Hematopoietic multipotent progenitor cell treated with erythropoietin and hydrocortisone succinate and interleukin-3 and kit ligand, for 15 days (in vitro differentiated cells): Measurements from ENCODE around the gene DGKB.
"Not testable (repeated sequence)": the region's sequence is repeated elsewhere in the genome, so short reads cannot be mapped to it uniquely, and the experiment has no call there.

ENCODE experiments used
- DNase-seq: peaks from one replicate; pipeline ENCODE4 v3.0.0-alpha.2; 2015; ENCODE audit warnings: low spot score

DGKB gene

DNA sequence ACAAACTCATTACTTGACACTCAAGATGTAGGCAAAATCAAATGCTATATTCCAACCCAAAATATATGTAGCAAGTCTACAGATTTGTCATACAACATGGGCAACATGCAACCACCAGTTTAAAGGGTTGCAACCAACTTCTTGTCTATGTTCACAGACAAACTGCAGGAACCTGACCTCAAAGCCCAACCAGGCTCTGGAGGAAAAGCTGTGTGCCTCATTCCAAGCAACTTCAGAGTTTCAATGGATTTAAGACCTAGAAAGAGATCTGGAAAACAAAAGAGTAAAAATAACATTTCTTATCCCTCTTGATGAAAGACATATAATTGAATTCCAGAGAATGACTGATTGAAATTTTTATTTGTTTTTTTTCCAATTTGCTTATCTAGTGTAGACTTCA, 612.6 kb downstream of the DGKB start:
- no peak for DNase-seq

DNA sequence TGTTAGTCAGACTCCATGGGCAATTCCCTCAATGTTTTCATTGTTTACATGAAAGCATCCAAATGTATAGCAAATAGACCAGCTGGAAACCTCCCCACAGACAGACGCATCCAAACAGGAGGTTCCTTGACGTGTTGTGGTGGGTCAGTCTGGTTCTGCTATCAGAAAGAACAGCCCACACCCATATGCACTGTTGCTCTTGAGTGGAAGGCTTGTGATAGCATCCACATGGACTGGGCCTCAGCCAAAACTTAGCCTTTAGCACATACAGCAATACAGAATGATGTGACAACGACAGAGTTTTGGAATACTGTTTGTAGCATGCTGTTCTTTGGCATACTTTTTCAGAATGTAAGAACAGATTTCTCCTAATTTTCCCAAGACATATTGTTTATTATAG, 613.9 kb downstream of the DGKB start:
- no peak for DNase-seq

DNA sequence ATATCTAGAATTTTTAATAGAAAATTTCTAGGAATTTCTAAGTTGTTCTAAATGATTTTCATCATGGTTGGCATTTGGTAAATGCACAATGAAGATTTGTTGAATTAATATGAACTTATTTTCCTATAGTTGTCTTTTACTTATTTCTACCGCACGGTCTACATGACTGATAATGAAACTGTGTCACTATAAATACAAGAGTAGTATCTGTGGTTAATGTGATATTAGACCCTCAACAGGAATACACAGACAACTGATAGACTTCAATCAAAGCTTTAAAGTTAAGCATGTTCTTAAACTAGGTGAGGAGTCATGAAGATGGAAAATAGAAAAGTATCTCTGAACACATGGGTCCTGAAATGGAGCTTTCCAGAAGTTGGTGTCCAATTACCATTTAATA, 615.2 kb downstream of the DGKB start:
- DNase-seq: no peak

DNA sequence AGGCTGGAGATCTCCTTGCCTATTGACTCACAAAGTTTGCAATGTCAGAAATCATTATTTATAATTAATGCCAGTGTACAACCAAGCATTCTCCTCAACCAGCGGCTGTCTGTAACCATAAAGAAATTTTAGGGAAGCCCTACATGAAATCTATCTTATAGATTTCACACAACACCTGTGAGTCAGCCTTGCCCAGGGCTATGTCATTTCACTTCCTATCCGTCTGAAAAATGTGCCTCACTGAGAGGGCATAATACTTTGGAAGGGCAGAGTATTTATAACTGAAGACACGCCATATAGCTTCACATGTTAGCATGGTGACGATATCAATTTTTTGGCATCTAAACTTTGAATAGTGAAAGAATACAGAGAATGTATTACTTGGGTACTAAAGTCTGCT, 616.5 kb downstream of the DGKB start:
- no peak for DNase-seq

DNA sequence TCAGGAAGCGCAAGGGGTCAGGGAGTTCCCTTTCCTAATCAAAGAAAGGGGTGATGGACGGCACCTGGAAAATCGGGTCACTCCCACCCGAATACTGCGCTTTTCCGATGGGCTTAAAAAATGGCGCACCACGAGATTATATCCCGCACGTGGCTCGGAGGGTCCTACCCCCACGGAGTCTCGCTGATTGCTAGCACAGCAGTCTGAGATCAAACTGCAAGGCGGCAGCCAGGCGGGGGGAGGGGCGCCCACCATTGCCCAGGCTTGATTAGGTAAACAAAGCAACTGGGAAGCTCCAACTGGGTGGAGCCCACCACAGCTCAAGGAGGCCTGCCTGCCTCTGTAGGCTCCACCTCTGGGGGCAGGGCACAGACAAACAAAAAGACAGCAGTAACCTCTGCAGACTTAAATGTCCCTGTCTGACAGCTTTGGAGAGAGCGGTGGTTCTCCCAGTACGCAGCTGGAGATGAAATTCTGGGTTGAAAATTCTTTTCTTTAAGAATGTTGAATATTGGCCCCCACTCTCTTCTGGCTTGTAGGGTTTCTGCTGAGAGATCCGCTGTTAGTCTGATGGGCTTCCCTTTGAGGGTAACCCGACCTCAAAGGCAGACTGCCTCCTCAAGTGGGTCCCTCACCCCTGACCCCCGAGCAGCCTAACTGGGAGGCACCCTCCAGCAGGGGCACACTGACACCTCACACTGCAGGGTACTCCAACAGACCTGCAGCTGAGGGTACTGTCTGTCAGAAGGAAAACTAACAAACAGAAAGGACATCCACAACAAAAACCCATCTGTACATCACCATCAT, 623.3 kb downstream of the DGKB start:
- not testable (repeated sequence) for DNase-seq

DNA sequence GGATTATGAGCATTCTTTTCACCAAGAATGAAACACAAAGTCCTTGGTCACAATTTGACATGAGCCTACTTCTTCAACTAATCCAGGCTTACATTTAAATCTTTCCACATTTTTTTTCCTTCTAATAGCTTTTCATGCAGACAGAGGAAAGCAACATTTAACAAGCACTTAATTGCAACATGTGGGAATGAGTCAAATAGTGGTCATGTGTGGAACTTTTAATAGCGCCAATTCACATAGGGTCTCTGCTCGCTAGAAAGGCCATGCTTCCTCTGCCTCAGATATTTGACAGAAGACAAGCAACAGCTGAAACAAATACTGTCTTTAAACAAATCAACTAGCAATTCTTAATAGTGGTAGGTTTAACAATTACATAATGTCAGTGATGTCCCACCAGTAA, 627.2 kb downstream of the DGKB start:
- no peak for DNase-seq

DNA sequence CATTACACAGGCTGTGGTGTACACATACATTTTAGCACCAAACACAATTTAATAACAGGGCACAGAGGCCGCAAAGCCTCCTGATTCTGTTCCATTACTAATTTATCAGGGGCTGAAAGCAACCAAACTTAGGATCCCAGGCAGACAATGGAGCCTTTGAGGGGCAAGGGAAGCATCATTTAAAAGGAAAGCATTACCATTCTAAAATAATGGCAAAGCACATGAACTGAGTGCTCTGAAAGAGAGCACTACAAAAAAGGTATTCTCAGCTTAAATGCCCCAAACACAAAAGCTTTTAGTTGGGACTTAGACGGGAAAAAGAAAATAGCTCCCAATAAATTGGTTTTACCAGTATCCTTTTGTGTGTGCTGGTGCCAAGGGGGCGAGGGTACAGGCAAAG, 631.1 kb downstream of the DGKB start:
- DNase-seq: no peak

DNA sequence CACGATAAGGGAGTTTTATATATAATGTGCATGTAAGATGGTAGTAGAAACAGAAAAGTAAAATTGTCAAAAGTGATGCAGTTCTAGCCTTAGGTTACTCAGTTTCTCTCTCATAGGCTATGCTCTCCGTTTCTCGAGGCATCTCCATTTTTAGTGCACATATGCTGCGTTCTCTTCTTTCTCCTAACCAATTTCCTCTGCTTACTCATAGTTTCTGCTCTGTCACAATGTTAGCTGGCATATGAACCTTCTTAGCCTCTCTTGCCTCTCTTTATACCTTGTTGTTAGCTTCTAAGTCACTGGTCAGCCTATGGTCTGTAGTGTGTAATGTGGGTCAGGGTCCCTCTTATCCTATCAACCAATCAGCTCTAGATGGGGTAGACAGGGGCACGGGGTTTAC, 632.5 kb downstream of the DGKB start:
- no peak for DNase-seq

DNA sequence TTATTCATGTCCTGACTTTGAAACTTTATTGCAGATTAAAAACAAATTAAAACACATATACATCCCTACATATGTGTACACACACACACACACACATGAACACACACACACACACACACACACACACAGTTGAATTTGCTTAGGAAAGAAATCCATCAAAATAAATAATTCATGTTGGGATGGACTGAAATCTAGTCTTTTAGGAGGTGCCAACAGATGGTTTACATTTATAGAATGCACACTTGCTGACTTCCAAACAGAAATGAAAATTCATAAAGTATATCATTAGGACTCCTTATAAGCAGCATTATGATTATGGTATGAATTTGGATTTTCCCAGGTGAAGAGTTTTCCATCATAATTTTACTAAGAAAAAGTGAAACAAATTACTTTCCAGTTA, 642.5 kb downstream of the DGKB start:
- DNase-seq: no peak

DNA sequence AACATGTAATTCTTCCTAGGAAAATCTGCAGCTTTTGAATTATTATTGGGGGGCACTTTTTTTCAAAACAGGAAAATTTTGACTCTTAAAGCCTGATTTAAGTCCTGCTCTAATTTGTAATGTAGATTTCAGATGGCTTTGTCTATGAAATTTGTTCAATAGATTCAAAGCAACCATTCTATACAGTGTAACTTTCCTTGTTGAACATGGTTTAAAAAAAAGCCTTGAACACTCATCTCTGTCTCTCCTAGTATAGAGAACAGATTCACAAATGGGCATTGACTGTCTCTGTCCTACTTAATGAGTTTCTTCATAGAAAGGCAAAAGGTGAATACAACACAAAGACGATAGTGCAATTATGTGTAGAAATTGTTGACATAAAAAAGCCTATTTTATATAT, 643.7 kb downstream of the DGKB start:
- no peak for DNase-seq

DNA sequence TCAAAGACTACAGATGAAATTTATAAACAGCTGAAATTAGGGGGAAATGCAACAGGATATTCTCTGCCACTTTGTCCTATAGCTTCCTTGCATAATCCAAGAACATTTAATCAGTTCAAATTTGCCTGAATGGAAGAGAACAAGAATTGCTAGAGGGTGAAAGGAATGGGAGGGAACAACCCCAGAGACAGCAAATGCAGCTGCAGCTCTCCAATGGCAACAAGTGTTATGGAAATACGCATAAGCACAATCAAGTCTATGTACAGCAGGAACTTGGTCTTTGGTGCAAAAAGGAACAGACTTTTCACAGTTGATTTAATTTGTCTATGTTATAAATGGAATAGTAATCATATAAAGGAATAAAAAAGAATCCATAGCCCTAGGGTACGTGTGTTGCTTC, 644.1 kb downstream of the DGKB start:
- DNase-seq: no peak

DNA sequence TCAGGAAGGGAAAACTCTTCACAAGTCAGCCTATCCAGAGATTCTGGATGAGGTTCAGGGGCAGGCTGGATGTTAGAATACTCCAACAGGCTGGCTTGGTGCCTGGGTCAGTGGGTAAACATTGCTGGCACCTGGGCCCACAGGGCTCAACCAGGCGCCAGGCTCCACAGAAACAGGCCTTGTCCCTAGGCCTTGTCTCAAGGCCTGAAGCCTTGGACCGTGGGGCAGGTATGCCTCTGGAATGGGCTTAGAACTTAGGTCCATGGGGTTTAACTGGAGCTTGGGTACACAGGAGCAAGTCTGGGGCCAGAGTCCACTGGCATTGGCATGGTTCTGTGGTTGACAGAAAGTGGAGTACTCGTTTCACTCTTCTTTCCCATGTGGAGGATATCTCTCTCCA, 650.1 kb downstream of the DGKB start:
- DNase-seq: no peak

DNA sequence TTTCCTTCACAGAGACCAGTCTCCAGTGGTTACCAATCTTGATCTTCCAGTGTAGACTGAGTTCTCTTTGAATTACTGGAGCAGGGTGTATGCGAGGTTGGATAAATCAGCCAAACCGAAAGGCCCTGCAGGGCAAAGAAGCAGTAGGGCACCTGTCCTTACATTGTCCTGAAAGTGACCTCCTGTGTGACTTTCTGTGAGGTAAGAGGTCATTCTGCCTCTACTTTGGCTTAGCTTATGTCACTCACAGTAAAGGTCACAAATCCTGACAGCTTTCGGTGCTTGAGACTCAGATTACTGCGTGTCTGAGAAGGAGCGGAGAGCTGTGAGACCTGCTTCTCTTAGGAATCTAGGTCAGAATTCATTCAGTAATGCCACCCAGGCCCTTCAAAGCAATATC, 660.4 kb downstream of the DGKB start:
- DNase-seq: no peak

DNA sequence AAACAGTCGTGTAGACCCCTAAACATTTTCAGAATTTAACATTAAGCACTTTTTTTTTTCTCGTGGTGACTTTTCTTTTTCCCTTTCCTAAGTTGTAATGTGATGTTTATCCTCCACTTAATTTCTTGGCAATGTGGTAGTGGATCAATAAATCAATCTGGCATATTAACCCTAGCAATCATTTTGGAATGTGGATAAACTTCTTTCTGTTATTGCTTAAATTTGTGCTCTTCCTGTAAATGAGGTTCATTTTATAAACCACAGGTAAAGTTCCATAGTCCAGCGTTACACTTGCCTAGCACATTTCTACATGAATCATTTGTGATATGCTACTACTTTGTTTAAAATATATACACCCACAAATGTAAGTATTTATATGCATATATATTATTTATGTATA, 665.7 kb downstream of the DGKB start:
- no peak for DNase-seq

DNA sequence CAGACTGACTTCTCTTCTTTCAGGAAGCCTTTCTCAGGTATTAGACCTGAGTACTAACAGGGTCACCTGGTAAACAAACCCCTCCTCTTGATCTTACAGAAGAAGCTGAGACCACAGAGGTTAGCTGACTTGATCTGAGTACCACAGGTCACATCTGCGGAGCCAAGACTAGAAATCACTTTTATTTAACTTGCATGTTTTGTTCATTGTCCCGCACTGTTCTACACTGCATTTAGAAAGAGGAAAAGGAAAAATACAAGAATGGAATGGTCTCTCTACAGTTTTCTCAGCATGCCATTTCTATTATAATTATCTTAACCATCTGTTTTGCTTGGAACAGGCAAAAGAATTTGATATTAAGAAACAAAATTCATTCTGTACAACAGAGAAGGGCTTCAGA, 667.5 kb downstream of the DGKB start:
- no peak for DNase-seq

DNA sequence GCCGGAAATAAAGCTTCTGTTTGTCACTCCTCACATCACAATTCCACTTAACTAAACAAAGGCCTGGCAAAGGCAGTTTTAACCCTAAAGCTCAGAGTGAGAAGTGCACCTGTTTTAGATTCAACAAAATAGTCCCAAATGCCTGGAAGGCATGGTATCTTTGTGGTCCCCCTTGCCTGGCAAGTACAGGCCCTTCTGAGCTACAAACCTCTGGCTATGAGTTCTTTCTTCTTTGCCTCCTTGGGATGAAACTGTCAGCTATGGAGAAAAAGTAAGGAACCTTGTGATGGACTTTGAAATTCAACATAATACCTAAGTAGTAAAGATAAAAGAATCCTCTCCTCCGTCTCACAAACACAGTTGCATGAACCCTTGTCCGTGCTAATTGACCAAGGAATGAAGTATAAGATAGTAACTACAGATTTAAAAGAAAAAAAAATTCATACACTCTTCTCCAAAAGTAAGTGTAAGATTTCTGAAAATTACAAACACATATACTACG, 668.6 kb downstream of the DGKB start:
- DNase-seq: no peak

DNA sequence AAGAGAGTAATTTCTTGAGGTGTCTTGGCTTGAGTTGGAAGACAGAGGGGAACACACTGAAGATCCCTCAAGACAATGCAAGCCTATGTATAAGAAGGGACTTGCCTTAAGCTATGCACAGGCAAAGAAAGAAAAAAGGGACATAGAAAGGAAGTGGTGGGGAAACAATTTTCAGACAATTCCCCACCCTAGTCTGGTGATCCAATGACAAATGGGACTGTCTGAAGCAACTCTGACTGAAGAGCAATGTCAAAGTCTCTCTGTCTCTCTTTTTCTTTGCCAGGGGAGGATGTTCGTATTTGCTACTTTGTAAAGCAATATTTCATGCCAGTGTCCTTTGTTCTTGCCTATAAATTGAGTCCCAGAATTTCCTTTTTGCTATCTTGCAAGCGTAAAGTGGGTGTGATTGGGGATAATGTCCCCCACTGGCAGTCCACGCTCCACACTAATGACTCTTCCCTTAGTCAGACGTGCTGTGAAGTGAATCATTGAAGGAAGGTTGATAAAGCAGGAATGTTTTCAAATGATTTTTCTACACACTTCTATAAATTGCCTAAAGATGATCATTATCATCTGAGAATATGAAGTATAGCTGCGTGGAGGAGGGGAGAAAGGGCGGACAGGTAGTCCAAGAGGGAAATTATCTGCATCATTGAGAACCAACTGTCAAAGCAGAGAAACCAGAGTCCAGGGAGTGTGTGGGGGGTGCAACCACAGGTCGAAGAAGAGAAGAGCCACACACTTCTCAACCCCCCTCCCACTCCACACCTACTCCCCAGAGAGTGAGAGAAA, 669.3 kb downstream of the DGKB start:
- DNase-seq: no peak

DNA sequence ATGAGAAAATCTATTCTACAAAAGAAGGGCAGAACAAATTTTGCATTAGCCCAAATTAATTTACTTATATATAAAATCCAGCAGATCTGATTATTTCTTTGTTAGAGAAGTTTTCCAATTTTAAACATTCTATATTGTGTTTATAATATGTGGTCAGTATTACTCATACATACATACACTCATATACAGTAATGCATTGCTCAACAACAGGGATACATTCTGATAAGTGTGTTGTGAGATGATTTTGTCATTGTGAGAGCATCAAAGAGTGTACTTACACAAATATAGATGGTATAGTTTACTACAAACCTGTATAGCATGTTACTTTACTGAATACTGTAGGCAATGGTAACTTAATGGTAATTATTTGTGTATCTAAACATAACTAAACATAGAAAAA, 673.5 kb downstream of the DGKB start:
- no peak for DNase-seq

DNA sequence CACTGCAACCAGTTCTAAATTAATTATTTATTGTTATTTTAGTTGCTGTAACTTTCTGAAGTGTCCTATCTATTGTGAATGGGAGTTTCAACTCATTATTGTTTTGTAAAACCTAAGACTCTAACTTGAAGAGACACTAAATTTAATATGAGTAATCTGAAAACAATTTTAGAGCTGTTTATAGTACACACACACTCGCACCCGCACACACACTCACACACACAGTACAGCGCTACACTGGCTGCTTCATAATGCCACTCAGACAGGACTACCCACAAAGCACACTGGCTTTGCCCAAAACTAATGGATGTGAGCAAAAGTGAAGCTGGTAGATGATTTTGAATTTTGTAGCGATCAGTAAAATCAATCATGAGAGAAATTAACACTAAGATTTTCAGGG, 674.2 kb downstream of the DGKB start:
- no peak for DNase-seq

DNA sequence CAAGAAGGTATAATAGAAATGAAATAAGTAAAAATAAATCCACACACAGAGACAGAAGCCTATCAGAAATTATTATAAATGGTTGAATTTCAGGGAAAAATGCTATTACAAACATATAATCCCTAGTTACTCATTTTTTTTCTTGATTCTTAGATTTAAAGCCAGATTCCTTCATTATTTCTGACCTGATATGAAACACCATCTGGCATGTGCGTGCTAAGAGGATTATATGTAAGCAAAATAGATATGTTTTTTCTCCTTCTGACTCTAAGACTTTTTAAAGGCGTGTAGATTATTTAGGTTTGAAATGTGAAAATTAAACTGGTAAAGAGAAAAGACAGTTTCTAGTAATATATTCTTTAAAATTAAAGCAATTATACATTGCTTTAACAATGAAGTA, 676.4 kb downstream of the DGKB start:
- DNase-seq: no peak

DNA sequence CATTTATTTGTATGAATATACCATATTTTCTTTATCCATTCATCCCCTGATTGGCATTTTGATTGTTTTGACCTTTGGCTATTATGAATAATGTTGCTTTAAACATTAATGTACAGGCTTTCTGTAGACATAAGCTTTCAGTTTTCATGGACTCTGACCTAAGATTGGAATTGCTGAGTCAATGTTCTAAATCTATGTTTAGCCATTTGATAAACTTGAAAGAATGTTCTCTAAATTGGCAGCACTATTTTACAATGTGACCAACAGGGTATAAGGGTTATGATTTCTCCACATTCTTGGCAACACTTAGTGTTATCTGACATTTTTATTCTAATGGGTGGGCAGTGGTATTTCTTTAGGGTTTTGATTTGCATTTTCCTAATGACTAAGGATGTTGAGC, 683.4 kb downstream of the DGKB start:
- DNase-seq: no peak

DNA sequence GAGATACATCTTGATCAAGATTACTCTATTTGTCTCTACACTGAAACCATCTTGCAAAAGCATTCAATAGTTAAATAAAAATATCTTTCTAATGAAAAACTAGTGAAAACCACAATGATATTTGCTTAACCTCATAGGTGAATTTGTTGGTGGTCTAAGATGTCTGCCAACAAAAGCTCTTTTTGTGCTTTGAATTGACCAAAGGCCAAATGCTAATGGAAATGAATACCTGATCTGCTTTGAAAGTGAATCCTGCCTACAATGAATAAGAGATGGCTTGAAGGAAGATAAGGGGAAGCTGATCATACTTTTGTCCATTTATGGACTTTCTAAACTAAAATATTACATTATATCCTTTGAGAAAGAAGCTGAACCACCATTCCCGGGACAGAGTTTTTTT, 684.2 kb downstream of the DGKB start:
- no peak for DNase-seq

DNA sequence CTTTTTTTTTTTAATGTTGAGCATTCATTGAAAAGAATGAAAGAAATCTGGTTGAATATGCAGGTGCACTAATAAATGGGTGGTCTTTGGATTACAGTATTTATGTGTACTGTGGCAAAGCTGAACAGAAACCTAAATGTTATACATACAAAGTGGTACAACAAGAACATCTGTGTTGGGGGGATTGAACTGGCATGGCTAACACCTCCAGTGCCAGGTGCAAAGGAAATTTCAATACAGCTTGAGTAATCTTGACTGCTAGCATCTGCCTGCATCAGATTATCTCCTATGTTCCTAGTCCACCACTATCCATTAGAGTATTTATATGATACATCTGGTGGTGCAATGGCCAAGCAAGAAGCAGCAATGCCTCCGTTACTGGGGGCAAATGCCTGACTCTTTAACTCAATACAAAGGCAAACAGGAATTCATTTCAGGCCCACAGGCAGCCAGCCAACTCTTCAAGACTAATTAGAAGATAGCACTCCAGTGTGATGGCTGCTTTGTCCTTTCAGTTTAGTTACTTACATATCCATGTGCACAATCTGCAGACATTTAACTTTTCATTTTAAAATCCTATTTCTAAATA, 692.6 kb downstream of the DGKB start:
- DNase-seq: no peak
